ENCODE data around the gene CCDC142.

DNA sequence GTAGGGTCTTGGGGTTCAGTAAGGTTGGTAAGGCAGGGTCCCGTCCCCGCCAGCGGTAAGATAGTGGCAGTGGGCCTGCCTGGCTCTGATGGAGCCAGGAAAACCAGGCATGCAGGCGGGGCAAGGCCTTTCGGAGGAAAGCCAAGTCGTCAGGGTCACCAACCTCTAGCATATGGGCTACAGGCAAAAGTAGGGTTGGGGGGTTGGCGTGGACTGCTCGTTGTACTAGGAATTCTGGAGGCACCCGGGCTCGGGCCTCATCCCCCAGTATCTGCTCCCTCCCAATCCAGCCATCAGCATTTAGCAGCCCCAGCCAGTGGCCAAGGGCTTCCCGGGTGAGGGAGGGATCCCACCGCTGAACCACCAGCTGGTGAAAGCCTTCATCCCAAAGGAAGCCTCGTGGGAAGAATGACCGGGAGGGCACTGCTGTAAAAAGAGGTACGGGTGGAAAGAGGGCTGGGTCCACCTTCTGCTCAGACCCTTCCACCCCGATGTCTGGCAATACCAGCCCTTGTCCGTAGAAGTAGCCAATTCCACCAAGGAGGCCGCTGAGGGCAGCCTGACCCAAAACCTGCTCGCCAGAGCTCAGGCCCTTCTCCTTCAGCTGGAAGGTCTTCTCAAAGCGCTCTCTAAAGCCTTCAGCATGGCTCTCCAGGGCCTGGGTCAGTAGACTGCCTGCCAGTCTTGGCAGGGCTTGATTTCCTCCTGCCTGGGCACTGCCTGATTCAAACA, 20.6 kb downstream of the CCDC142 start:
- peak in 1 of 3 donors; percentile 3 for TF ChIP-seq POLR2AphosphoS5 (IDR thresholded peaks at IDR 0.05)
- TF ChIP-seq, protein P1, sequence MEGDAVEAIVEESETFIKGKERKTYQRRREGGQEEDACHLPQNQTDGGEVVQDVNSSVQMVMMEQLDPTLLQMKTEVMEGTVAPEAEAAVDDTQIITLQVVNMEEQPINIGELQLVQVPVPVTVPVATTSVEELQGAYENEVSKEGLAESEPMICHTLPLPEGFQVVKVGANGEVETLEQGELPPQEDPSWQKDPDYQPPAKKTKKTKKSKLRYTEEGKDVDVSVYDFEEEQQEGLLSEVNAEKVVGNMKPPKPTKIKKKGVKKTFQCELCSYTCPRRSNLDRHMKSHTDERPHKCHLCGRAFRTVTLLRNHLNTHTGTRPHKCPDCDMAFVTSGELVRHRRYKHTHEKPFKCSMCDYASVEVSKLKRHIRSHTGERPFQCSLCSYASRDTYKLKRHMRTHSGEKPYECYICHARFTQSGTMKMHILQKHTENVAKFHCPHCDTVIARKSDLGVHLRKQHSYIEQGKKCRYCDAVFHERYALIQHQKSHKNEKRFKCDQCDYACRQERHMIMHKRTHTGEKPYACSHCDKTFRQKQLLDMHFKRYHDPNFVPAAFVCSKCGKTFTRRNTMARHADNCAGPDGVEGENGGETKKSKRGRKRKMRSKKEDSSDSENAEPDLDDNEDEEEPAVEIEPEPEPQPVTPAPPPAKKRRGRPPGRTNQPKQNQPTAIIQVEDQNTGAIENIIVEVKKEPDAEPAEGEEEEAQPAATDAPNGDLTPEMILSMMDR (IDR thresholded peaks at IDR 0.05 in 8 of 11, conservative IDR thresholded peaks at IDR 0.05 in 3 of 11): no peak

Data from spleen (tissue), 7 donors.